AG04449 (cell line): ENCODE data around the gene IL19.

Experiments used
- CTCF ChIA-PET: fragments of 350-600 bp; formaldehyde crosslinking; extraction: SDS; loops from one replicate; lab custom pipeline; 2021; ENCODE audit warnings: antibody characterized with exemption; lab: Yijun Ruan, JAX
- POLR2A ChIA-PET: fragments of 400-600, 350-600 bp; formaldehyde crosslinking; extraction: SDS; loops from one replicate; lab custom pipeline; 2020; ENCODE audit warnings: antibody characterized with exemption, inconsistent platforms; lab: Yijun Ruan, JAX
- DNase-seq: peaks from one replicate; pipeline ENCODE4 v3.0.0-alpha.2; 2010; ENCODE audit warnings: low read depth, low spot score
- H3K4me3 ChIP-seq: 2 replicates; pipeline ENCODE4 v1.5.1; 2011; ENCODE audit warnings: low read depth, mild to moderate bottlenecking, control low read depth, low read length
- TF ChIP-seq, protein P1 (sequence below): IDR thresholded peaks from one replicate; pipeline ENCODE4 v1.5.1; 2011; ENCODE audit warnings: mild to moderate bottlenecking, moderate library complexity, low read length, control low read depth, inconsistent platforms; ENCODE audit not compliant: insufficient read depth; ENCODE audit errors: missing control alignments

The IL19 gene

DNA sequence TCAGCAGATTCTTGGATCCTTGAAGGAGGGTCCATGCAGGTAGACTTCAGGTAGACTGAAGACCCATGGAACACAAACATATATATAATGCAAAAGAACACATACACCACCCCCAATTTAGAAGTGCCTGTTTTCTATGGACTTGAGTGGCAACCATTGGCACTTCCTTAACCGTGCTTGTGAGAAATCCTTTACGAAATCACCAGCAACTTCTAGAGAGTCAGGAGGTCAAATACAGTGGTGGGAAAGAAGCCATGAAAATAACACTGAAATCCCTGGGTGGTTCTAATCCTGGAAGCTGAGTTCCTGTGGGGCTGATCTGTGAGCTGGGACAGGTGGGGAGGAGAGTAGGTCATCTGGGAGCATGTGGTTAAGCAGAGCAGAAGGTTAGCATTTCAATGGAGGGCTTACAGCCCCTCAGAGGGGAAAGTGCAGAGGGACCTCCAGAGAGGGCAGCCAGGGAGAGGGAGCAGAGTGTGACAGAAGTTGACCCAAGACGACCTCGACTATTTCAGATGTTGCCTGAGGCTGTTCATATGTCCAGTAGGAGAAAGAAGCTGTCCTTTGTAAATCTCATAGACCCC is 14.7 kb downstream of the IL19 start:
- DNase-seq, result no peak
- ChIA-PET CTCF (interaction anchor here (1.0 to 4.6 kb wide), 4 partner anchors 24 to 126 kb away, joined by 4 to 17 read pairs (median 8); no protein-coding TSS in a partner anchor), POLR2A (no interaction called here)
- TF ChIP-seq, protein P1, sequence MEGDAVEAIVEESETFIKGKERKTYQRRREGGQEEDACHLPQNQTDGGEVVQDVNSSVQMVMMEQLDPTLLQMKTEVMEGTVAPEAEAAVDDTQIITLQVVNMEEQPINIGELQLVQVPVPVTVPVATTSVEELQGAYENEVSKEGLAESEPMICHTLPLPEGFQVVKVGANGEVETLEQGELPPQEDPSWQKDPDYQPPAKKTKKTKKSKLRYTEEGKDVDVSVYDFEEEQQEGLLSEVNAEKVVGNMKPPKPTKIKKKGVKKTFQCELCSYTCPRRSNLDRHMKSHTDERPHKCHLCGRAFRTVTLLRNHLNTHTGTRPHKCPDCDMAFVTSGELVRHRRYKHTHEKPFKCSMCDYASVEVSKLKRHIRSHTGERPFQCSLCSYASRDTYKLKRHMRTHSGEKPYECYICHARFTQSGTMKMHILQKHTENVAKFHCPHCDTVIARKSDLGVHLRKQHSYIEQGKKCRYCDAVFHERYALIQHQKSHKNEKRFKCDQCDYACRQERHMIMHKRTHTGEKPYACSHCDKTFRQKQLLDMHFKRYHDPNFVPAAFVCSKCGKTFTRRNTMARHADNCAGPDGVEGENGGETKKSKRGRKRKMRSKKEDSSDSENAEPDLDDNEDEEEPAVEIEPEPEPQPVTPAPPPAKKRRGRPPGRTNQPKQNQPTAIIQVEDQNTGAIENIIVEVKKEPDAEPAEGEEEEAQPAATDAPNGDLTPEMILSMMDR, result no peak
- no peak overlapping the region for H3K4me3 ChIP-seq

DNA sequence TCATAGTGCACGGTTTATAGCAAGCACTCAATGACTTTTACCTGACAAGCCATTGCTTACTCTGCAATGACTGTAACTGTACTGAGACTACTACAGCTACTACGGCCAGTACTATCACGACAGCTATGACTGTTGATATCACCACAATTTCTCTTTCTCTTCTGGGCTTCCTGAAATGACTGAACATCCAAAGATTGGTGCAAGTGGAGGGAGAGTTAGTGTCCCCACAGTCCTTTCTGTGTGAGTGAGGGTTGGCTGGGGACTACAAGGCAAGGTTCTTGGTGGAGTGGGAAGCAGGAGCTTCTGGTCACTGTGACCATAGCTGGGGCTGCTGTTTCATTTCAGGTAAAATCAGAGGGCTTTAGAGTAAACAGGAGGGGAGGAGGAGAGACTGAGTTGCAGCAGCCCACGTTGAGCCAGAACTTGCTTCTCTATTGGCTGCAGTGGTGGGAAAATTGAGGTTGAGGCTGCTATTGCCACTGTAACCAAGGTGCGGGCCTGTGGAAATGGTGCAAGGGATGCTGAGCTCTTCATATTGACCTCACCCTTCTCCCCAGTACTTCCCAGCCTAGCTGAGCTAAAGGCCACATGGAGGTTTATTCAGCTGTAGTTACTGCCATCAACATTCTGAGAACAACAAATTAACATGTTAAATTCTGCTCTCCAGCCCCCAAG is 15.8 kb downstream of the IL19 start:
- POLR2A ChIA-PET, result no interaction called here

DNA sequence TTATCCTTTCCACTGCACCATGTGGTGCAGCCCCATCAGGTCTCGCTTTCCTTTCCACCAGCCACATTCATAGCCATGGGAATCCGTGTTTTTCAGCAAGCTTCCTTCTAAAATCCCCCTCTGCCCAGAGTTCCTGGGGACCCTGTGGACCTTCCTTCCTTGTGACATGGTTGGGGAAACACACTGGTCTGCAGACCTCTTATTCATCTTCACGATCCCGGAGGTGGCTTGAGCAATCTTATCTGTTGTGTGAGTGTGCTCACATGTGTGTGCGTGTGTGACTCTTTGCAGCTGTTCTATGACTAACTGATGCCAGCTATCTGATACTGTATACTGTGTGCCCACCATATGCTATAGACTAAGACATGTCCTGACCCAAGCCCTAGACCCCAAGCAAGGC is 17.3 kb downstream of the IL19 start:
- DNase-seq, result no peak
- no peak overlapping the region for H3K4me3 ChIP-seq
- ChIA-PET CTCF (interaction anchor here (0.6 to 4.6 kb wide), 7 partner anchors 11 to 125 kb away, joined by 3 to 17 read pairs (median 4); partner anchors contain the start of gene IL20), POLR2A (no interaction called here)
- TF ChIP-seq, protein P1, result no peak

More for the DNA sequence above, 15.8 kb downstream of the IL19 start:
- no peak for DNase-seq
- TF ChIP-seq, protein P1, result no peak
- no peak overlapping the region for H3K4me3 ChIP-seq
- CTCF ChIA-PET, result interaction anchor here (1.0 to 4.6 kb wide), 5 partner anchors 22 to 126 kb away, joined by 4 to 17 read pairs (median 4); no protein-coding TSS in a partner anchor

DNA sequence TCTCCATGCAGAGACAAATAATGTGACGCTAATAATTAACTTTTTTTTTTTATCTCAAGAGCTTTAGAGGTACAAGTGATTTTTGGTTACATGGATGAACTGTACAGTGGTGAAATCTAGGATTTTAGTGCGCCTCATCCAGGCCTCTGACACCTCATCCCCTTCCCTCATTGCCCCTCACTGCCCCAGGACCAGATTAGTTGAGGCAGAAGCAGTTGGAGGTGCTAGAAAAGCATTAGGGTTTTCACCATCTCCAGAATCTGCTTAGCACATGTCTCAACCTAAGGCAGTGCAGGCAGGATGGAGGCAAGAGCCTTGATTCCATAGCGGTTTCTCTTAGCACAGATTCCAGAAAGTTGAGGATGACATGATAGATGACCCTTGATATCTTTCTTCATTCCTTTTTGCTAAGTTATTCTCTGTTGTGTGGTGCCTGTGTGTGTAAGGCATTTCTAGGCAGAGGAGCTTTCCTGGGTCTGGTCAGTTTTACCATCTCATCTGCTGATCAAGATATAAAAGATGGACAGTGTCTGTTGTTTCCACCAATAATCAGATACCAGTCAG is 18.0 kb downstream of the IL19 start:
- ChIA-PET CTCF (interaction anchor here (1.2 to 4.6 kb wide), 6 partner anchors 10 to 62 kb away, joined by 3 to 17 read pairs (median 9); no protein-coding TSS in a partner anchor), POLR2A (no interaction called here)
- TF ChIP-seq, protein P1, result no peak
- no peak overlapping the region for H3K4me3 ChIP-seq
- no peak for DNase-seq

DNA sequence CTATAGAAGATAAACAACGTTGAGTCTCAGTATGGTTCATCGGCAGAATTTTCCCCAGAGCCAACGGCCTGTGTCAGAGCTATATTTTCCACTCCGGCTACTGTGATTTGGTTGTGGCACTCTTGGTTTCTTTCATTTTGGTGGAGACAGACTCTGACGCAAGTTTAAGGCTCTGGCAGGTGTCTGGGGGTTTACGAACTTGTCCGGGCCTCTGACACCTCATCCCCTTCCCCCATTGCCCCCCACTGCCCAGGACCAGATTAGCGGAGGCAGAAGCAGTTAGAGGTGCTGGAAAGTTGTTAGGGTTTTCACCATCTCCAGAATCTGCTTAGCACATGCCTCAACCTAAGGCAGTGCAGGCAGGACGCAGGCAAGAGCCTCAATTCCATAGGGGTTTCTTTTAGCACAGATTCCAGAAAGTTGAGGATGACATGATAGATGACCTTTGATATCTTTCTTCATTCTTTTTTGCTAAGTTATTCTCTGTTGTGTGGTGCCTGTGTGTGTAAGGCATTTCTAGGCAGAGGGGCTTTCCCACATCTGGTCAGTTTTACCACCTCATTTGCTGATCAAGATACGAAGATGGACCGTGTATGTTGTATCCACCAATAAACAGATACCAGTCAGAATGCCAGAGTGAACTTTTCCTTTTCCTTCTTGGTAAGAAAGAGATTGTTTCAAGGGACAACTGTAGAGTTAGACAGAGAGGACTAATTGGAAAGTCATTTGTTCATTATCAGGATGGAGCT is 20.1 kb downstream of the IL19 start:
- ChIA-PET CTCF (interaction anchor here (0.6 to 2.3 kb wide), 3 partner anchors 19 to 213 kb away, joined by 3 to 7 read pairs (median 5); no protein-coding TSS in a partner anchor), POLR2A (no interaction called here)
- H3K4me3 ChIP-seq, result no peak overlapping the region
- TF ChIP-seq, protein P1, result no peak
- no peak for DNase-seq
